Measurements from ENCODE around the gene MRC2. TPM values are rescaled to one million over a fixed set of nuclear protein-coding genes. Genes with fewer than 3 reads are reported as not detected.
"Not testable (repeated sequence)": the region's sequence is repeated elsewhere in the genome, so short reads cannot be mapped to it uniquely, and the experiment has no call there.

Gene MRC2
- 57.1 and 72.3 TPM in 2 replicates for total RNA-seq

GRCh38 chr17:62627219-62627903 lies at the start of gene MRC2:
MRC2 (plus strand) TSS chr17:62627670; CDS start chr17:62627803, 133 bp downstream.
- no peak for DNase-seq (ENCODE audit: low read depth, low spot score)

- no peak for DNase-seq (ENCODE audit: low read depth, low spot score)
Measured at GRCh38 chr17:62578757-62579487, 48.5 kb upstream of the MRC2 start.

GRCh38 chr17:62580947-62581346 lies 46.5 kb upstream of the MRC2 start:
- no peak for DNase-seq (ENCODE audit: low read depth, low spot score)

- DNase-seq (ENCODE audit: low read depth, low spot score) = no peak
Measured at GRCh38 chr17:62581764-62582163, 45.7 kb upstream of the MRC2 start.

- no peak for DNase-seq (ENCODE audit: low read depth, low spot score)
Measured at GRCh38 chr17:62587554-62587953, 39.9 kb upstream of the MRC2 start.

GRCh38 chr17:62588109-62588508 lies 39.4 kb upstream of the MRC2 start:
- DNase-seq (ENCODE audit: low read depth, low spot score) = no peak

- DNase-seq (ENCODE audit: low read depth, low spot score) = no peak
Measured at GRCh38 chr17:62591333-62591732, 36.1 kb upstream of the MRC2 start.

GRCh38 chr17:62591822-62592221 lies 35.6 kb upstream of the MRC2 start:
- not testable (repeated sequence) for DNase-seq (ENCODE audit: low read depth, low spot score)

- DNase-seq (ENCODE audit: low read depth, low spot score) = no peak
Measured at GRCh38 chr17:62592341-62593099, 35.0 kb upstream of the MRC2 start.

- no peak for DNase-seq (ENCODE audit: low read depth, low spot score)
Measured at GRCh38 chr17:62595484-62595883, 32.0 kb upstream of the MRC2 start.

GRCh38 chr17:62596662-62597061 lies 30.8 kb upstream of the MRC2 start:
- DNase-seq (ENCODE audit: low read depth, low spot score) = no peak

GRCh38 chr17:62597150-62597549 lies 30.3 kb upstream of the MRC2 start:
- DNase-seq (ENCODE audit: low read depth, low spot score) = no peak

GRCh38 chr17:62597920-62598319 lies 29.6 kb upstream of the MRC2 start:
- no peak for DNase-seq (ENCODE audit: low read depth, low spot score)

- no peak for DNase-seq (ENCODE audit: low read depth, low spot score)
Measured at GRCh38 chr17:62599964-62600657, 27.4 kb upstream of the MRC2 start.

GRCh38 chr17:62600805-62601204 lies 26.7 kb upstream of the MRC2 start:
- DNase-seq (ENCODE audit: low read depth, low spot score) = no peak

- DNase-seq (ENCODE audit: low read depth, low spot score) = no peak
Measured at GRCh38 chr17:62601471-62601870, 26.0 kb upstream of the MRC2 start.

GRCh38 chr17:62603783-62604182 lies 23.7 kb upstream of the MRC2 start:
- DNase-seq (ENCODE audit: low read depth, low spot score) = not testable (repeated sequence)

- DNase-seq (ENCODE audit: low read depth, low spot score) = no peak
Measured at GRCh38 chr17:62605588-62605987, 21.9 kb upstream of the MRC2 start.

GRCh38 chr17:62611292-62611691 lies 16.2 kb upstream of the MRC2 start:
- no peak for DNase-seq (ENCODE audit: low read depth, low spot score)

GRCh38 chr17:62611728-62612127 lies 15.7 kb upstream of the MRC2 start:
- no peak for DNase-seq (ENCODE audit: low read depth, low spot score)

- not testable (repeated sequence) for DNase-seq (ENCODE audit: low read depth, low spot score)
Measured at GRCh38 chr17:62612289-62612688, 15.2 kb upstream of the MRC2 start.

GRCh38 chr17:62613095-62613494 lies 14.4 kb upstream of the MRC2 start:
- not testable (repeated sequence) for DNase-seq (ENCODE audit: low read depth, low spot score)
